Stomach (tissue), 4 donors: Measurements from ENCODE around the gene PNISR.

ENCODE experiments used
- CTCF ChIP-seq, 7 experiments: fragments of 450-650 bp in 4 of 7; fragments of 200-600 bp in 3 of 7; sonication (generic) in 3 of 7; IDR thresholded peaks; one replicate each; pipeline ENCODE4 v1.5.1; 2016 to 2019; ENCODE audit warnings: antibody characterized with exemption in 7 of 7, control low read depth in 2 of 7, mild to moderate bottlenecking in 1 of 7
- EP300 ChIP-seq: sonication (generic); formaldehyde crosslinking; IDR thresholded peaks from one replicate; pipeline ENCODE4 v1.6.1; 2017; ENCODE audit warnings: antibody characterized with exemption
- POLR2A ChIP-seq, 4 donors: fragments of 450-650 bp; IDR thresholded peaks; one replicate each; pipeline ENCODE4 v1.6.1; 2016; ENCODE audit warnings: antibody characterized with exemption in 4 of 4, control low read depth in 2 of 4, mild to moderate bottlenecking in 1 of 4, moderate library complexity in 1 of 4
- POLR2AphosphoS5 ChIP-seq, 3 donors: sonication (generic); formaldehyde crosslinking; IDR thresholded peaks; one replicate each; pipeline ENCODE4 v1.6.1; 2016; ENCODE audit warnings: antibody characterized with exemption in 3 of 3

GRCh38 chr6:99362678-99363268, 62.3 kb downstream of the PNISR start:
- TF ChIP-seq POLR2A (IDR thresholded peaks at IDR 0.05) (no peak), CTCF (IDR thresholded peaks at IDR 0.05) (no peak), POLR2AphosphoS5 (IDR thresholded peaks at IDR 0.05) (no peak), EP300 (no peak)
